CMK (cell line): ENCODE measurements around the gene RNF20.
"Not testable (repeated sequence)": the region's sequence is repeated elsewhere in the genome, so short reads cannot be mapped to it uniquely, and the experiment has no call there.

ENCODE experiments used
- DNase-seq: peaks from one replicate; pipeline ENCODE4 v3.0.0-alpha.2; 2010; ENCODE audit warnings: low read depth

Gene RNF20, protein sequence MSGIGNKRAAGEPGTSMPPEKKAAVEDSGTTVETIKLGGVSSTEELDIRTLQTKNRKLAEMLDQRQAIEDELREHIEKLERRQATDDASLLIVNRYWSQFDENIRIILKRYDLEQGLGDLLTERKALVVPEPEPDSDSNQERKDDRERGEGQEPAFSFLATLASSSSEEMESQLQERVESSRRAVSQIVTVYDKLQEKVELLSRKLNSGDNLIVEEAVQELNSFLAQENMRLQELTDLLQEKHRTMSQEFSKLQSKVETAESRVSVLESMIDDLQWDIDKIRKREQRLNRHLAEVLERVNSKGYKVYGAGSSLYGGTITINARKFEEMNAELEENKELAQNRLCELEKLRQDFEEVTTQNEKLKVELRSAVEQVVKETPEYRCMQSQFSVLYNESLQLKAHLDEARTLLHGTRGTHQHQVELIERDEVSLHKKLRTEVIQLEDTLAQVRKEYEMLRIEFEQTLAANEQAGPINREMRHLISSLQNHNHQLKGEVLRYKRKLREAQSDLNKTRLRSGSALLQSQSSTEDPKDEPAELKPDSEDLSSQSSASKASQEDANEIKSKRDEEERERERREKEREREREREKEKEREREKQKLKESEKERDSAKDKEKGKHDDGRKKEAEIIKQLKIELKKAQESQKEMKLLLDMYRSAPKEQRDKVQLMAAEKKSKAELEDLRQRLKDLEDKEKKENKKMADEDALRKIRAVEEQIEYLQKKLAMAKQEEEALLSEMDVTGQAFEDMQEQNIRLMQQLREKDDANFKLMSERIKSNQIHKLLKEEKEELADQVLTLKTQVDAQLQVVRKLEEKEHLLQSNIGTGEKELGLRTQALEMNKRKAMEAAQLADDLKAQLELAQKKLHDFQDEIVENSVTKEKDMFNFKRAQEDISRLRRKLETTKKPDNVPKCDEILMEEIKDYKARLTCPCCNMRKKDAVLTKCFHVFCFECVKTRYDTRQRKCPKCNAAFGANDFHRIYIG

DNA sequence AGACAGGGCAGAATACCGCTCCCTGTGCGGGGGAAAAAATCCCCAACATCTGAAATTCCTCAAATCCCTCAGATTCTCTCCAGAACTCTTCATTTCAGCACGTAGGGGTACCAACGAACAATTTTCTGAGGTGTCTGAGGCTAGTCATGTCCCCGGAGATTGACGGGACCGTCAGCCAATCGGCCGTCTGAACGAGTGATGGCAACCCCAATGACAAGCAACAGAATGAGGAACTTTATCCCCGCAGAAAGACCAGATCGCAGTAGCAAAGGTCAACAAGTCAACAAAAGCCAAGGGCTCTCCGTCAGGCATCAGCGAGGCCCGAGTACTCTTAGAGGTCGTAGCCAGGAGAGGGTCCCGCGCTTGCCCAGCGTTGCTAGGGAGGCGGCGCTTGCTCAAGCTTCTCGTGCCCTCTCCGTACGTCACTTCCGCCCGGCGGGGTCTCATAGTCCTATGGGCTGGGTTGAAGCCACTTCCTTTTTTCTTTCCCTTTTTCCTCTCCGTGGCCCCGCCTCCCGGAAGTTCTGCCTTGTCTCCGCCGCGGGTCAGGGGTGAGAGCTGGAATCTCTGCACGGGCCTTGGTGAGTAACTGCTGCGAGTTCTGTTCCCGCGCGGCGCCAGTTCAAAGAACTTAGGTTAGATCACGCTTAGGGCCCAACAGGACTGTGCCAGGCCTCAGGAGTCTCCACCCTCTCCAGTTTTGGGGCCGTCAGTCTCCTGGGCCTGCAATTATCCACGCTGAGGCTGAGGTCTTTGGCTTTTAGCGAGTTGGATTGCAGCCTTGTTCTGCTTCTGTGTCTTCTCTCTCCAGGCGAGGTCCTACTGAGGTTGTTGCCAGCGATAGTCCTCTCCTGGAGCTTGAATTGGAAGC is at the start of gene RNF20:
RNF20 (plus strand) TSS at position 520 of the 871 bp plus-strand sequence. CDS start 1,571 bp downstream, outside the sequence.
- DNase-seq = peak; percentile 89

DNA sequence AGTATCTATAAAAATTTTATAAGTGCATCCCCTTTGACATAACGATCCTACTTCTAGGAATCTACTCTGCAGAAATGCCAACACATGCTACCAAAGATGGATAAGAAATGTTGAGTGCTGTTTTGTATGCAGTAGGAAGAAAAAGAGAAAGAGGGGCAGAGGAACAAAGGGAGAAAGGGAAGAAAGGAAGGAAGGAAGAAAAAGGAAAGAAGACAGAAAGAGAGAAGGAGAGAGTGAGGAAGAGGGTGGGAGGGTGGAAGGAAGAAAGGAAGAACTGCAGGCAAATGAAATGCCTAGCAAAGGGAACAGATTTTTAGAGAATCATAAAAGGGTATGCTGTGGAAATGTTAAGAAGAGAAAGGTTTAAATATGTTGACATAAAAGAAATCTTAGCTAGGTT is 49.6 kb upstream of the RNF20 start:
- no peak for DNase-seq

- DNase-seq = no peak
Observed at GRCh38 chr9:101485924-101486692, 47.5 kb upstream of the RNF20 start.

DNA sequence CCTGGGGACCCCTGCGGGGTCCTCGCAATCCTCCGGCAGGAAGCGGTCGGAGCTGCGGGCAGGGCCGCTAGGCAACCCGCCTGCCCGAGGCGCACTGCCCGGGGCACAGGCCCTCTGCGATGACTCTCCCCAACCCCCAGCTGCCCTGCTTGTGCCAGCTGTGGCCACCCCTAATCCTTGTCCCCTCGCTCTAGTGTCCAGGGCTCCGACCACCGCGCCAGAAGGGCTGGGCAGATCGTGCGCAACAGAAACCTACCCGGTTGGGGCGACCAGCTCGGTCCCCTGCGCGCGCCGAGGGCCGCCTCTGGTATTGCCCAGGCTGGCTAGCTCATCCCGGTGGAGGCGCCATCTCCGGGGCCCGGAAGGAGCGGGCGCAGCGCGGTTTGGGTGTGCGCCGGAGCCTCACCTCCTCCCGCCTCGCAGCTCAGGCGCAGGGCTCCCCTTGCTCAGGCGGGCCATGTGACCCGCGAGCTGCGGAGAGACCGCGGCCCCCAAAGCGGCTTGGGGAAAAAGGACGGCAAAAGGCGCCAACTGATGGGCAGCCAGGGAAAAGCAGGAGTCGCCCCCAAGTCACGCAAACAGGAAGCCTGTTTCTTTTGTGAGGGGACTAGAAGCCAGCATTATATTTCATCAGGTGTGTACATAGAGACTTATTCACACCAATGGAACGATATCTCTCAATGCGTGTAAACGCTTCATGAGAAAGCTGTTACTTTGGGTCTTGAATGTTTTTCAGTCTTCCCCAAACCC is 46.8 kb upstream of the RNF20 start:
- DNase-seq = no peak

DNA sequence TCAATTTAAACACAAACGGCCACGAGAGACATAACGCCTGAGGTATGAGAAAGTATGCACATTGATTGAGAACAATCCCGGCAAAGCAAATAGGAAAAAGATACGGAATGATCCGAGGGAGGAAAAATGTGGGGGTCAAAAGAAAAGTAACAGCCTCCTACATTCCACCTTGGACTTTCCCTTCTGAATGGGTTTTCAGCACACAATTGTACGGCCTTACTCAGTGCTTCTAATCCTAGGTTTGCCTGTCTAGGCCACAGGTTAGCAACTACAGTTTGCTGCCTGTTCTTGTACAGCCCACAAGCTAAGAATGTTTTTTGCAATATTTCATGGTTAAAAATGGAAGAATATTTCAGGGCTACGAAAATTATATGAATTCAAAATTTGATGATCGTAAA is 46.2 kb upstream of the RNF20 start:
- no peak for DNase-seq

GRCh38 chr9:101495810-101496209 is 37.8 kb upstream of the RNF20 start:
- DNase-seq = no peak

DNA sequence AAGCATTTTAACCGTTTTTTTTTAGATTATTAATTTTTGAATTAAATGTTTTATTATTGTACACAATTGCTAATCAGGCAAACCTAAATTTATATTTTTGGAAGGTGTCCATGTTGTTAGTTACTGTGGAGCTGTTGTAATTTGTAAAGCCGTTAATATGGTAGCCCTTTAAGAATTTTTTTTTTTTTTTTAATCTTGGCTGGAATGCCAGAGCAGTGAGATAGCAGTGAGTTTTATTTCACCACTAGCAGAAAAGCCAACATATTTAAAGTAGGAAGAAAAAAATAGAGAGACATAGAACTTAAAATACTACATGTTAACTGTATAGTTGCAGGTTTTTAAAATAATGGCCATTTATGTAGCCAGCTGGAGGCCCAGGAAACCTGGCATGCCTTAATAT is 35.3 kb upstream of the RNF20 start:
- DNase-seq = no peak

GRCh38 chr9:101504188-101504587 is 29.5 kb upstream of the RNF20 start:
- no peak for DNase-seq

- DNase-seq = no peak
Observed at GRCh38 chr9:101508211-101508610, 25.4 kb upstream of the RNF20 start.

DNA sequence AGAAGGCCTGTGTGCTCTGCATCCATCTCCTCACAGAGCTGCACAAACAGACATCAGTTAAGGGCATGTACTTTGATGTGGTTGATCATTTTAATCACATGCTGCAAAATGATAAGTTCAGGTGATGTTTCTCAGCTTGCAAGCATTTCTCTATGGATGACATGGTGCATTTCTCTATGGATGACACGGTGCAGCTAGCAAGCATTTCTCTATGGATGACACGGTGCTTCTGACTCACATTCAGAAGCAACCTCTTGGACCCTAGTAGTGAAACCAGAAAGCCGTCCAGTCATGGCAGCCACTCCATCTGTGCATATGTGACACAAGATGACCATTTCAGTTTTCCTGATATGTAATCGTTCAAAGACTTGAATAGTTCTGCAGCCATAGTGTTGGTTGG is 24.1 kb upstream of the RNF20 start:
- no peak for DNase-seq

GRCh38 chr9:101510459-101510858 is 23.2 kb upstream of the RNF20 start:
- no peak for DNase-seq

- DNase-seq = no peak
Observed at GRCh38 chr9:101511009-101511408, 22.6 kb upstream of the RNF20 start.

- DNase-seq = no peak
Observed at GRCh38 chr9:101512116-101512515, 21.5 kb upstream of the RNF20 start.

GRCh38 chr9:101513351-101513750 is 20.3 kb upstream of the RNF20 start:
- no peak for DNase-seq

- no peak for DNase-seq
Observed at GRCh38 chr9:101514071-101514470, 19.6 kb upstream of the RNF20 start.

- DNase-seq = no peak
Observed at GRCh38 chr9:101516655-101517054, 17.0 kb upstream of the RNF20 start.

DNA sequence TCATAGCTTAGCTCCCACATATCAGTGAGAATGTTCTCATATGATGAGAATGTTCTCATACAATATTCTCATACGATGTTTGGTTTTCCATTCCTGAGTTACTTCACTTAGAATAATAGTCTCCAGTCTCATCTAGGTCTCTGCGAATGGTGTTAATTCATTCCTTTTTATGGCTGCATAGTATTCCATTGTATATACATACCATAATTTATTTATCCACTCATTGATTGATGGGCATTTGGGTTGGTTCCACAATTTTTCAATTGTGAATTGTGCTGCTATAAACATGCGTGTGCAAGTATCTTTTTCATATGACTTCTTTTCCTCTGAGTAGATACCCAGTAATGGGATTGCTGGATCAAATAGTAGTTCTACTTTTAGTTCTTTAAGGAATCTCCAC is 15.2 kb upstream of the RNF20 start:
- not testable (repeated sequence) for DNase-seq

DNA sequence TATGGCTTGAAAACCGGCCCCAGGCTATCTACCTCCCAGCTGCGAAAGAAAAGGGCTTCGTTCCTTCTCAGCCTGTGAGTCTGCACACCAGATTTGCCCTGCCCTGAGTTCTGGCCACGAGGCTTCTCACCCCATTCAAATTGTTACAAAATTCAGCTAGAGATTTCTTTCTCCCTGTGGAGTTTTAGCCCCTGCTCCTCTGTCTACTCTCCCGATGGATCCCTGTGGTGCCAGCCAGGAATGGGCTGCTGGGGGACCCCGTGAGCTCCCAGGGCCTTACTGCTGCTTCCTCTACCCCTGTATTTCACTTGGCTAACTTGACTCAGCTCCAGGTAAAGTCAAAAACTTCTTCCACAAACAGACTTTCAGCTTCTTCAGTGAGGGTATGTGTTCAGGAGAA is 9.3 kb upstream of the RNF20 start:
- DNase-seq = no peak

DNA sequence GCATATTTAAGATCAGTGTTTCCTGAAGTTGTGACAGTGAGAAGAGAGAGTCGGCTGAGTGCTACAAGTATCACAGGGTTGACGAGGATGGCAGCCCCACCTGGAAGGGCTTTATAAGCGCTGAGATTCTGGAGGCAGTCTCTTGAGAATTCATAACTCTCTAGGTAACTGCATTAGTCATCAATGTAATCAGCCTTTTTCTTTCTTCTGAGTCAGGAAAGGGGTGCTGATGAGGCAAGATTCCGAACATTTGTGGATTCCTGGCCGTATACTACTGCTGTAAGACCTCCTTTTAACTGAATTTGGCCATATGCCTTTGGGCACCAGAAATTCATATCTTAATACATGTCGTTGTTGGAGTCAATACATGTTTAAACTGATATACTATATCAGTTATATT is 6.6 kb upstream of the RNF20 start:
- DNase-seq = no peak

DNA sequence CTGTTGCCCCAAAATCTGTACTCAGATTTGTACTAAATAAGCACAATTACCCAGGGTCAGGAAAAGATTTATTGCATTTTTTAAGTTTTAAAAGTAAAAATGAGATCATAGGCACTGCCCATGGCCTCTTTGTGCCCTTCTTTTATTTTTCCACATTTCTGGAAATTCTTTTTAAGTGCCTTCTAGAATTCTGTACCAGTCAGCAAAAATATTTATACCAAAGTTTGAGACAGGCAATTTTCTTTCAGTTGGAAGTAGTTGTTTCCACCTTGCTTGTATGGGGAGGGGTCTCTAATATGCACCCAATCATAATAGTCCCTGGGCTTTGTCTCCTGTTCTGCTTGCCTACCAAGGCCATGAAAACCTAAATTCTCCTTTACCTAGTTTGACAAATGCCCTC is 5.6 kb upstream of the RNF20 start:
- DNase-seq = no peak
